ENCODE measurements around the gene COL4A2.

Gene COL4A2

GRCh38 chr13:110275931-110276552 lies 31.0 kb upstream of the COL4A2 start:
- Histone ChIP-seq H3K36me3 (ENCODE audit: control insufficient read depth, insufficient read depth, low read length) (no peaks in the 10 kb centered on the region), H3K4me1 (ENCODE audit: control insufficient read depth, insufficient read depth, low read length) (peaks cover 24% of the 10 kb centered on the region), H3K27me3 (ENCODE audit: control insufficient read depth, insufficient read depth, low read length) (no peaks in the 10 kb centered on the region), H3K4me3 (ENCODE audit: low read length) (no peak overlapping the region), H3K9ac (ENCODE audit: low read length) (no peak overlapping the region), H3K27ac (ENCODE audit: low read depth, low read length) (peak overlapping the region; percentile 7)

GRCh38 chr13:110276553-110276950 lies 30.5 kb upstream of the COL4A2 start:
- Histone ChIP-seq H3K4me3 (ENCODE audit: low read length) (no peak overlapping the region), H3K36me3 (ENCODE audit: control insufficient read depth, insufficient read depth, low read length) (no peaks in the 10 kb centered on the region), H3K27me3 (ENCODE audit: control insufficient read depth, insufficient read depth, low read length) (no peaks in the 10 kb centered on the region), H3K9ac (ENCODE audit: low read length) (no peak overlapping the region), H3K27ac (ENCODE audit: low read depth, low read length) (no peak overlapping the region), H3K4me1 (ENCODE audit: control insufficient read depth, insufficient read depth, low read length) (peaks cover 20% of the 10 kb centered on the region)

- Histone ChIP-seq H3K9ac (ENCODE audit: low read length) (no peak overlapping the region), H3K4me1 (ENCODE audit: control insufficient read depth, insufficient read depth, low read length) (peaks cover 29% of the 10 kb centered on the region), H3K36me3 (ENCODE audit: control insufficient read depth, insufficient read depth, low read length) (no peaks in the 10 kb centered on the region), H3K4me3 (ENCODE audit: low read length) (no peak overlapping the region), H3K27ac (ENCODE audit: low read depth, low read length) (peak overlapping the region; percentile 48), H3K27me3 (ENCODE audit: control insufficient read depth, insufficient read depth, low read length) (no peaks in the 10 kb centered on the region)
Measured at GRCh38 chr13:110277357-110277975, 29.6 kb upstream of the COL4A2 start.

- Histone ChIP-seq H3K27ac (ENCODE audit: low read depth, low read length) (peak overlapping the region; percentile 27), H3K4me1 (ENCODE audit: control insufficient read depth, insufficient read depth, low read length) (peaks cover 38% of the 10 kb centered on the region), H3K36me3 (ENCODE audit: control insufficient read depth, insufficient read depth, low read length) (no peaks in the 10 kb centered on the region), H3K9ac (ENCODE audit: low read length) (no peak overlapping the region), H3K4me3 (ENCODE audit: low read length) (no peak overlapping the region), H3K27me3 (ENCODE audit: control insufficient read depth, insufficient read depth, low read length) (no peaks in the 10 kb centered on the region)
Measured at GRCh38 chr13:110278859-110279258, 28.2 kb upstream of the COL4A2 start.

- H3K9ac ChIP-seq (ENCODE audit: low read length), result no peak overlapping the region
- no peak overlapping the region for H3K4me3 ChIP-seq (ENCODE audit: low read length)
- H3K27me3 ChIP-seq (ENCODE audit: control insufficient read depth, insufficient read depth, low read length), result no peaks in the 10 kb centered on the region
- H3K27ac ChIP-seq (ENCODE audit: low read depth, low read length), result peak overlapping the region; percentile 62
- H3K4me1 ChIP-seq (ENCODE audit: control insufficient read depth, insufficient read depth, low read length), result peaks cover 38% of the 10 kb centered on the region
- no peaks in the 10 kb centered on the region for H3K36me3 ChIP-seq (ENCODE audit: control insufficient read depth, insufficient read depth, low read length)
Measured at GRCh38 chr13:110279684-110280083, 27.4 kb upstream of the COL4A2 start.

GRCh38 chr13:110280231-110280813 lies 26.8 kb upstream of the COL4A2 start:
- Histone ChIP-seq H3K27ac (ENCODE audit: low read depth, low read length) (peak overlapping the region; percentile 62), H3K4me3 (ENCODE audit: low read length) (no peak overlapping the region), H3K4me1 (ENCODE audit: control insufficient read depth, insufficient read depth, low read length) (peaks cover 40% of the 10 kb centered on the region), H3K27me3 (ENCODE audit: control insufficient read depth, insufficient read depth, low read length) (no peaks in the 10 kb centered on the region), H3K36me3 (ENCODE audit: control insufficient read depth, insufficient read depth, low read length) (no peaks in the 10 kb centered on the region), H3K9ac (ENCODE audit: low read length) (no peak overlapping the region)

- peak overlapping the region; percentile 62 for H3K27ac ChIP-seq (ENCODE audit: low read depth, low read length)
- H3K4me1 ChIP-seq (ENCODE audit: control insufficient read depth, insufficient read depth, low read length), result peaks cover 40% of the 10 kb centered on the region
- H3K4me3 ChIP-seq (ENCODE audit: low read length), result no peak overlapping the region
- no peak overlapping the region for H3K9ac ChIP-seq (ENCODE audit: low read length)
- no peaks in the 10 kb centered on the region for H3K27me3 ChIP-seq (ENCODE audit: control insufficient read depth, insufficient read depth, low read length)
- no peaks in the 10 kb centered on the region for H3K36me3 ChIP-seq (ENCODE audit: control insufficient read depth, insufficient read depth, low read length)
Measured at GRCh38 chr13:110280985-110281688, 25.9 kb upstream of the COL4A2 start.

GRCh38 chr13:110281736-110282135 lies 25.3 kb upstream of the COL4A2 start:
- H3K4me3 ChIP-seq (ENCODE audit: low read length), result no peak overlapping the region
- H3K27me3 ChIP-seq (ENCODE audit: control insufficient read depth, insufficient read depth, low read length), result no peaks in the 10 kb centered on the region
- H3K27ac ChIP-seq (ENCODE audit: low read depth, low read length), result peak overlapping the region; percentile 18
- H3K4me1 ChIP-seq (ENCODE audit: control insufficient read depth, insufficient read depth, low read length), result peaks cover 41% of the 10 kb centered on the region
- H3K9ac ChIP-seq (ENCODE audit: low read length), result no peak overlapping the region
- no peaks in the 10 kb centered on the region for H3K36me3 ChIP-seq (ENCODE audit: control insufficient read depth, insufficient read depth, low read length)

GRCh38 chr13:110282316-110282841 lies 24.7 kb upstream of the COL4A2 start:
- H3K36me3 ChIP-seq (ENCODE audit: control insufficient read depth, insufficient read depth, low read length), result no peaks in the 10 kb centered on the region
- peaks cover 48% of the 10 kb centered on the region for H3K4me1 ChIP-seq (ENCODE audit: control insufficient read depth, insufficient read depth, low read length)
- peak overlapping the region; percentile 18 for H3K27ac ChIP-seq (ENCODE audit: low read depth, low read length)

GRCh38 chr13:110283736-110284517 lies 23.2 kb upstream of the COL4A2 start:
- H3K4me1 ChIP-seq (ENCODE audit: control insufficient read depth, insufficient read depth, low read length), result peaks cover 51% of the 10 kb centered on the region
- H3K4me3 ChIP-seq (ENCODE audit: low read length), result no peak overlapping the region
- no peaks in the 10 kb centered on the region for H3K36me3 ChIP-seq (ENCODE audit: control insufficient read depth, insufficient read depth, low read length)
- peak overlapping the region; percentile 46 for H3K27ac ChIP-seq (ENCODE audit: low read depth, low read length)
- H3K27me3 ChIP-seq (ENCODE audit: control insufficient read depth, insufficient read depth, low read length), result no peaks in the 10 kb centered on the region
- H3K9ac ChIP-seq (ENCODE audit: low read length), result no peak overlapping the region

More at GRCh38 chr13:110282316-110282841, 24.7 kb upstream of the COL4A2 start:
- no peaks in the 10 kb centered on the region for H3K27me3 ChIP-seq (ENCODE audit: control insufficient read depth, insufficient read depth, low read length)
- no peak overlapping the region for H3K4me3 ChIP-seq (ENCODE audit: low read length)
- H3K9ac ChIP-seq (ENCODE audit: low read length), result no peak overlapping the region

GRCh38 chr13:110284779-110285484 lies 22.2 kb upstream of the COL4A2 start:
- Histone ChIP-seq H3K27ac (ENCODE audit: low read depth, low read length) (peak overlapping the region; percentile 66), H3K4me3 (ENCODE audit: low read length) (no peak overlapping the region), H3K9ac (ENCODE audit: low read length) (no peak overlapping the region), H3K4me1 (ENCODE audit: control insufficient read depth, insufficient read depth, low read length) (peaks cover 55% of the 10 kb centered on the region), H3K36me3 (ENCODE audit: control insufficient read depth, insufficient read depth, low read length) (no peaks in the 10 kb centered on the region), H3K27me3 (ENCODE audit: control insufficient read depth, insufficient read depth, low read length) (no peaks in the 10 kb centered on the region)
